Neural cell (in vitro differentiated cells): ENCODE results near the gene PSMG3. TPM values are rescaled to one million over a fixed set of nuclear protein-coding genes. Genes with fewer than 3 reads are reported as not detected.

Experiments used
- H2AFZ ChIP-seq: fragments of 200-600, 300-800 bp; sonication (generic), shearing (Covaris generic); 2 replicates; pipeline ENCODE4 v1.6.0; 2014; ENCODE audit warnings: low read depth, mild to moderate bottlenecking, antibody characterized with exemption, low read length, moderate library complexity
- H3F3A ChIP-seq: fragments of 200-600 bp; shearing (Covaris generic); 2 replicates; pipeline ENCODE4 v1.6.1; 2016; ENCODE audit warnings: mild to moderate bottlenecking, moderate library complexity, mixed read lengths, antibody characterized with exemption, low read length; ENCODE audit not compliant: insufficient read depth, poor library complexity, severe bottlenecking
- H3K27ac ChIP-seq: fragments of 200-600, 300-800 bp; sonication (generic), shearing (Covaris generic); 2 replicates; pipeline ENCODE4 v1.5.1; 2014; ENCODE audit warnings: mild to moderate bottlenecking, low read length, moderate library complexity
- H3K27me3 ChIP-seq: fragments of 300-800, 200-600 bp; sonication (generic), shearing (Covaris generic); 2 replicates; pipeline ENCODE4 v1.6.0; 2014; ENCODE audit warnings: mild to moderate bottlenecking, low read depth, low read length, moderate library complexity; ENCODE audit not compliant: insufficient read depth
- H3K36me3 ChIP-seq: fragments of 300-800, 200-600 bp; sonication (generic), shearing (Covaris generic); 2 replicates; pipeline ENCODE4 v1.5.1; 2014; ENCODE audit warnings: mild to moderate bottlenecking, antibody characterized with exemption, low read length, moderate library complexity; ENCODE audit not compliant: insufficient read depth
- H3K4me2 ChIP-seq: fragments of 300-800, 200-600 bp; sonication (generic), shearing (Covaris generic); 2 replicates; pipeline ENCODE4 v1.6.0; 2014; ENCODE audit warnings: mild to moderate bottlenecking, low read length
- H3K4me3 ChIP-seq: fragments of 300-800, 200-600 bp; sonication (generic), shearing (Covaris generic); 2 replicates; pipeline ENCODE4 v1.5.1; 2014; ENCODE audit warnings: mild to moderate bottlenecking, low read length, moderate library complexity
- H3K79me2 ChIP-seq: fragments of 200-600 bp; shearing (Covaris generic); replicated peaks from 2 replicates; pipeline ENCODE4 v1.6.0; 2014; ENCODE audit warnings: mild to moderate bottlenecking, low read length, moderate library complexity; ENCODE audit not compliant: insufficient read depth
- H3K9ac ChIP-seq: fragments of 300-800, 200-600 bp; sonication (generic), shearing (Covaris generic); 2 replicates; pipeline ENCODE4 v1.6.1; 2016; ENCODE audit warnings: mild to moderate bottlenecking, low read length, mixed read lengths
- H3K9me2 ChIP-seq: fragments of 200-600 bp; shearing (Covaris generic); 2 replicates; pipeline ENCODE4 v1.6.1; 2016; ENCODE audit warnings: mild to moderate bottlenecking, low read length, mixed read lengths; ENCODE audit not compliant: insufficient read depth
- H3K9me3 ChIP-seq: fragments of 200-600, 300-800 bp; sonication (generic), shearing (Covaris generic); 2 replicates; pipeline ENCODE4 v1.6.1; 2016; ENCODE audit warnings: mild to moderate bottlenecking, mixed run types, low read length, moderate library complexity, mixed read lengths
- H4K20me1 ChIP-seq: fragments of 200-600 bp; shearing (Covaris generic); 2 replicates; pipeline ENCODE4 v1.6.1; 2016; ENCODE audit warnings: mild to moderate bottlenecking, mixed run types; ENCODE audit not compliant: insufficient read depth
- CTCF ChIP-seq: fragments of 450-650 bp; IDR thresholded peaks from 2 replicates; pipeline ENCODE4 v1.5.1; 2014; ENCODE audit warnings: antibody characterized with exemption, mild to moderate bottlenecking, moderate library complexity; ENCODE audit not compliant: poor library complexity, severe bottlenecking
- EP300 ChIP-seq: fragments of 450-650 bp; conservative IDR thresholded peaks from 2 replicates; pipeline ENCODE4 v1.6.1; 2014; ENCODE audit warnings: antibody characterized with exemption, mild to moderate bottlenecking, moderate library complexity; ENCODE audit not compliant: poor library complexity, severe bottlenecking
- EZH2 ChIP-seq: fragments of 200-600, 300-800 bp; shearing (Covaris generic), sonication (generic); IDR thresholded peaks from 2 replicates; pipeline ENCODE4 v1.6.1; 2014; ENCODE audit warnings: antibody characterized with exemption, low read length, borderline replicate concordance, mild to moderate bottlenecking; ENCODE audit not compliant: insufficient read depth, poor library complexity, severe bottlenecking
- MXI1 ChIP-seq: fragments of 450-650 bp; conservative IDR thresholded peaks from 2 replicates; pipeline ENCODE4 v1.6.1; 2014; ENCODE audit warnings: antibody characterized with exemption, mild to moderate bottlenecking; ENCODE audit not compliant: poor library complexity, severe bottlenecking
- POLR2AphosphoS5 ChIP-seq: IDR thresholded peaks from 2 replicates; pipeline ENCODE4 v1.6.1; 2012
- RAD21 ChIP-seq: fragments of 450-650 bp; conservative IDR thresholded peaks from 2 replicates; pipeline ENCODE4 v1.6.1; 2014; ENCODE audit warnings: antibody characterized with exemption, mild to moderate bottlenecking, moderate library complexity
- SMC3 ChIP-seq: fragments of 450-650 bp; conservative IDR thresholded peaks from 2 replicates; pipeline ENCODE4 v1.6.1; 2014; ENCODE audit warnings: antibody characterized with exemption, mild to moderate bottlenecking, moderate library complexity; ENCODE audit not compliant: poor library complexity
- TAF1 ChIP-seq: IDR thresholded peaks from 2 replicates; pipeline ENCODE4 v1.6.1; 2012; ENCODE audit warnings: low read depth
- polyA plus RNA-seq: library from polyadenylated mRNA; depleted of rRNA; stranded (reverse); fragments of >200 nt; gene quantifications from 2 replicates; pipeline ENCODE4 v1.2.3, GENCODE V29; 2014
- TF ChIP-seq, protein P1 (sequence below): IDR thresholded peaks from 2 replicates; pipeline ENCODE4 v1.6.1; 2012; ENCODE audit warnings: borderline replicate concordance

PSMG3 gene
- polyA plus RNA-seq, 1 donor from 2014 or later: 50.6 TPM

DNA sequence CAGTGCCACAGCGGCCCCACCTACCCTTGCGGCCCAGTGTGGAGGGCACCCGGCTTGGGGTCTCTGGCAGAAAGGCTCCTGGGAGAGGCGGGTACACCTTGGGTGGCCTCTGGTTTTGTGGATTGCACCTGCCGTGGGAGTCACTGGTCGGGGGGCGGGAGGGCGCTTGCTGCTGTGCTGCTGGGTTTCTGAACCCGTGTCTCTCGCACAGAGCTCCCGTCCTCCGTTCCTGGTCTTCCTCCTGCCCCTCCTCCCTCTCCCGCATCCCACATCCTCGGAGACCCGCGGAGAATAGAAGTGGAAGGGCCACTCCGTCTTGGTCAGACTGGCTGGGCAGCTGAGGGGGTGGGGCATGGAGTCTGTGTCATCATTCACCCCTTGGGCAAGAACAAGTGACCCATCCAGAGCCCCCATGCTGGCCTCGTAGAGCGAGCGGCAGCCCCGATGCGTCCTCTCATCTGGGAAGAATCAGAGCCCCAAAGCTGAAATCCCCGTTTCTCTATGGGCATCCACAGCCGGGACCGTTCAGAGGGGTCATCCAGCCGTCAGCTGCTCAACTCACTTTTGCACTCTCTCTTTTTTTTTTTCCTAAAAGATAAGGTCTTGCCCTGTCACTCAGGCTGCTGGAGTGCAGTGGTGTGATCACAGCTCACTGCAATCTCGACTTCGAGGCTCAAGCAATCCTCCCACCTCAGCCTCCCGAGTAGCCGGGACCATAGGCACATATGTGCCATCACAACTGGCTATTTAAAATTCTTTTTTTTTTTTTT is 35.3 kb downstream of the PSMG3 start:
- TF ChIP-seq CTCF: no peak
- no peak for TF ChIP-seq EP300
- TF ChIP-seq POLR2AphosphoS5: no peak
- no peak for TF ChIP-seq MXI1
- TF ChIP-seq, protein P1, sequence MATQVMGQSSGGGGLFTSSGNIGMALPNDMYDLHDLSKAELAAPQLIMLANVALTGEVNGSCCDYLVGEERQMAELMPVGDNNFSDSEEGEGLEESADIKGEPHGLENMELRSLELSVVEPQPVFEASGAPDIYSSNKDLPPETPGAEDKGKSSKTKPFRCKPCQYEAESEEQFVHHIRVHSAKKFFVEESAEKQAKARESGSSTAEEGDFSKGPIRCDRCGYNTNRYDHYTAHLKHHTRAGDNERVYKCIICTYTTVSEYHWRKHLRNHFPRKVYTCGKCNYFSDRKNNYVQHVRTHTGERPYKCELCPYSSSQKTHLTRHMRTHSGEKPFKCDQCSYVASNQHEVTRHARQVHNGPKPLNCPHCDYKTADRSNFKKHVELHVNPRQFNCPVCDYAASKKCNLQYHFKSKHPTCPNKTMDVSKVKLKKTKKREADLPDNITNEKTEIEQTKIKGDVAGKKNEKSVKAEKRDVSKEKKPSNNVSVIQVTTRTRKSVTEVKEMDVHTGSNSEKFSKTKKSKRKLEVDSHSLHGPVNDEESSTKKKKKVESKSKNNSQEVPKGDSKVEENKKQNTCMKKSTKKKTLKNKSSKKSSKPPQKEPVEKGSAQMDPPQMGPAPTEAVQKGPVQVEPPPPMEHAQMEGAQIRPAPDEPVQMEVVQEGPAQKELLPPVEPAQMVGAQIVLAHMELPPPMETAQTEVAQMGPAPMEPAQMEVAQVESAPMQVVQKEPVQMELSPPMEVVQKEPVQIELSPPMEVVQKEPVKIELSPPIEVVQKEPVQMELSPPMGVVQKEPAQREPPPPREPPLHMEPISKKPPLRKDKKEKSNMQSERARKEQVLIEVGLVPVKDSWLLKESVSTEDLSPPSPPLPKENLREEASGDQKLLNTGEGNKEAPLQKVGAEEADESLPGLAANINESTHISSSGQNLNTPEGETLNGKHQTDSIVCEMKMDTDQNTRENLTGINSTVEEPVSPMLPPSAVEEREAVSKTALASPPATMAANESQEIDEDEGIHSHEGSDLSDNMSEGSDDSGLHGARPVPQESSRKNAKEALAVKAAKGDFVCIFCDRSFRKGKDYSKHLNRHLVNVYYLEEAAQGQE: no peak
- no peak for TF ChIP-seq RAD21
- TF ChIP-seq EZH2: no peak
- TF ChIP-seq TAF1: no peak
- TF ChIP-seq SMC3: no peak
- Histone ChIP-seq H2AFZ (no peak overlapping the region), H3K9me2 (no peaks in the 10 kb centered on the region), H3K27me3 (no peaks in the 10 kb centered on the region), H3F3A (no peaks in the 10 kb centered on the region), H3K9me3 (no peaks in the 10 kb centered on the region), H3K4me3 (no peak overlapping the region), H3K36me3 (no peaks in the 10 kb centered on the region), H3K9ac (no peak overlapping the region), H3K27ac (no peak overlapping the region), H3K79me2 (peaks cover 13% of the 10 kb centered on the region), H3K4me2 (no peak overlapping the region), H4K20me1 (no peaks in the 10 kb centered on the region)

DNA sequence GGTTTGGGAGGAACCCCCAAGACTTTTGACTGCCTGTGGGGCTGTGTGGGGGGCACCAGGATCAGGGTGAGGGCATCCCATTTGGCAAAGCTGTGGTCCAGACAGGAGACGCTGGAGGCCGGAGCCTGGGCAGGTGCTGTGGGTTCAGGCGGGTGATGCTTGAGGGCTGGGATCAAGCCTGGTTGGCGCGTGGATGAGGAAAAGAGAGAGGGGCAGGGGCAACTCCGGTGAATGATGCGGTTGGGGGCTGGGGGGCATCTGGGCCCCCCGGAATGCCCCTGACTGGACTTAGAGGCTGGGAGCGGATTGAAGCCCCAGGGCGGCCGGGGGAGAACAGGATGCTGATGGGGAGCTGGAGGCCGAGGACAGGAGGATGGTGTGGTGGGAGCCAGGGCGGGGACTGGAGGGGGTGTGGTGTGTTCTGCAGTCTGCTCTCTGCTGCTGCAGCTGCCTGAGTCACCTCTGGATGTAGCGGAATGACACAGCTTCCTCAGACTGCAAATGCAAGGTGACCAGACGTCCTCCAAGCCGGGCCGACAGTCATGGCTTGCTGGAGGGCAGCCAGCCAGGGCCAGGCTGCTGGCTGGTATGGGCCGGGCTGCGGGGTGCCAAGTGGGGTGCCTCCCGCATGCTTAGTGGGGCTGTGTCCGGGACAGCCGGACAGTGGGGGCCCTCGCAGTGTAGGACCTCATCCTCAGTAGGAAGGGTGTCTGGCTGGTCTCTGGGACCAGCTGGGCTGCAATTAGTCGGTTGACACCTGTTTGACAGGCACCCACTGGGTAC is 36.1 kb downstream of the PSMG3 start:
- H3K27ac ChIP-seq: no peak overlapping the region
- no peak overlapping the region for H3K9ac ChIP-seq
- H2AFZ ChIP-seq: no peak overlapping the region
- H3K27me3 ChIP-seq: no peaks in the 10 kb centered on the region
- H3K36me3 ChIP-seq: no peaks in the 10 kb centered on the region
- H3K4me2 ChIP-seq: no peak overlapping the region
- H3K9me3 ChIP-seq: no peaks in the 10 kb centered on the region
- H3F3A ChIP-seq: no peaks in the 10 kb centered on the region
- TF ChIP-seq, protein P1: no peak
- no peak for TF ChIP-seq EZH2
- TF ChIP-seq EP300: no peak
- TF ChIP-seq MXI1: no peak
- no peak for TF ChIP-seq CTCF
- no peak for TF ChIP-seq RAD21
- no peak for TF ChIP-seq TAF1
- TF ChIP-seq SMC3: no peak
- no peak for TF ChIP-seq POLR2AphosphoS5
- H4K20me1 ChIP-seq: no peaks in the 10 kb centered on the region
- no peak overlapping the region for H3K4me3 ChIP-seq
- H3K9me2 ChIP-seq: no peaks in the 10 kb centered on the region
- H3K79me2 ChIP-seq: peaks cover 11% of the 10 kb centered on the region
